ENCODE data around the gene ASTN2.
"Not testable (repeated sequence)": the region's sequence is repeated elsewhere in the genome, so short reads cannot be mapped to it uniquely, and the experiment has no call there.

Gene ASTN2

GRCh38 chr9:116925121-116925520 is 489.7 kb downstream of the ASTN2 start:
- no peak for DNase-seq (ENCODE audit: low read depth, low spot score)

GRCh38 chr9:116924462-116925110 is 490.3 kb downstream of the ASTN2 start:
- DNase-seq (ENCODE audit: low read depth, low spot score) = no peak

GRCh38 chr9:116917895-116918508 is 496.9 kb downstream of the ASTN2 start:
- not testable (repeated sequence) for DNase-seq (ENCODE audit: low read depth, low spot score)

GRCh38 chr9:116913536-116913935 is 501.3 kb downstream of the ASTN2 start:
- DNase-seq (ENCODE audit: low read depth, low spot score) = no peak

GRCh38 chr9:116910201-116910600 is 504.7 kb downstream of the ASTN2 start:
- no peak for DNase-seq (ENCODE audit: low read depth, low spot score)

GRCh38 chr9:116907989-116908388 is 506.9 kb downstream of the ASTN2 start:
- no peak for DNase-seq (ENCODE audit: low read depth, low spot score)

GRCh38 chr9:116905171-116905588 is 509.7 kb downstream of the ASTN2 start:
- no peak for DNase-seq (ENCODE audit: low read depth, low spot score)

- no peak for DNase-seq (ENCODE audit: low read depth, low spot score)
These were observed 510.7 kb downstream of the ASTN2 start for GRCh38 chr9:116904165-116904564.

- no peak for DNase-seq (ENCODE audit: low read depth, low spot score)
These were observed 513.6 kb downstream of the ASTN2 start for GRCh38 chr9:116901260-116901659.

GRCh38 chr9:116900543-116900942 is 514.3 kb downstream of the ASTN2 start:
- no peak for DNase-seq (ENCODE audit: low read depth, low spot score)

- no peak for DNase-seq (ENCODE audit: low read depth, low spot score)
These were observed 514.9 kb downstream of the ASTN2 start for GRCh38 chr9:116900007-116900367.

GRCh38 chr9:116899337-116900006 is 515.4 kb downstream of the ASTN2 start:
- peak; percentile 5 for DNase-seq (ENCODE audit: low read depth, low spot score)

GRCh38 chr9:116898131-116898530 is 516.7 kb downstream of the ASTN2 start:
- DNase-seq (ENCODE audit: low read depth, low spot score) = not testable (repeated sequence)

GRCh38 chr9:116897201-116897600 is 517.7 kb downstream of the ASTN2 start:
- no peak for DNase-seq (ENCODE audit: low read depth, low spot score)

GRCh38 chr9:116895961-116896360 is 518.9 kb downstream of the ASTN2 start:
- no peak for DNase-seq (ENCODE audit: low read depth, low spot score)

- DNase-seq (ENCODE audit: low read depth, low spot score) = no peak
These were observed 523.4 kb downstream of the ASTN2 start for GRCh38 chr9:116891424-116891823.

- DNase-seq (ENCODE audit: low read depth, low spot score) = not testable (repeated sequence)
These were observed 526.4 kb downstream of the ASTN2 start for GRCh38 chr9:116888476-116888875.

GRCh38 chr9:116888066-116888465 is 526.8 kb downstream of the ASTN2 start:
- no peak for DNase-seq (ENCODE audit: low read depth, low spot score)

GRCh38 chr9:116883676-116884075 is 531.2 kb downstream of the ASTN2 start:
- DNase-seq (ENCODE audit: low read depth, low spot score) = no peak

- DNase-seq (ENCODE audit: low read depth, low spot score) = no peak
These were observed 537.8 kb downstream of the ASTN2 start for GRCh38 chr9:116877072-116877471.

GRCh38 chr9:116875576-116875975 is 539.3 kb downstream of the ASTN2 start:
- DNase-seq (ENCODE audit: low read depth, low spot score) = no peak

GRCh38 chr9:116873937-116874914 is 540.6 kb downstream of the ASTN2 start:
- DNase-seq (ENCODE audit: low read depth, low spot score) = no peak

Measured in astrocyte of the hippocampus (primary cell).